ENCODE results near the gene ADGRG3. TPM values are rescaled to one million over a fixed set of nuclear protein-coding genes. Genes with fewer than 3 reads are reported as not detected.

Gene ADGRG3
- total and polyA plus RNA-seq, 10 of the 15 experiments (the other 5 are each of a cell fraction or from before 2014, with no cell fraction given) = 0.10 to 0.11 (median 0.10) TPM; not detected in 7

- Histone ChIP-seq H3K27ac (ENCODE audit: control insufficient read depth, insufficient read depth) (no peak overlapping the region), H3K4me1 (ENCODE audit: control insufficient read depth, insufficient read depth, low read length) (peaks cover 4% of the 10 kb centered on the region), H3K79me2 (ENCODE audit: control insufficient read depth, insufficient read depth, low read length) (no peaks in the 10 kb centered on the region), H3K9me3 (replicated peaks; ENCODE audit: control insufficient read depth, insufficient read depth, low read length) (no peaks in the 10 kb centered on the region), H3K4me3 (no peak overlapping the region), H2AFZ (ENCODE audit: control insufficient read depth, low read depth, low read length) (no peak overlapping the region), H3K36me3 (ENCODE audit: control insufficient read depth in 2 of 2, insufficient read depth in 2 of 2, low read length in 1 of 2) (no peaks in the 10 kb centered on the region), H3K9ac (ENCODE audit: control insufficient read depth, insufficient read depth, low read length) (no peak overlapping the region), H3K27me3 (replicated peaks in 1 of 2; ENCODE audit: control insufficient read depth in 2 of 2, insufficient read depth in 2 of 2, low read length in 1 of 2) (peaks cover 0 to 3% of the 10 kb centered on the region in 2 experiments; a peak in 2 of 4 replicates), H4K20me1 (ENCODE audit: control insufficient read depth, insufficient read depth) (no peaks in the 10 kb centered on the region), H3K4me2 (ENCODE audit: control insufficient read depth, insufficient read depth) (no peak overlapping the region)
- ChIA-PET CTCF (interaction anchor here (0.6 to 2.3 kb wide), 4 partner anchors 33 to 94 kb away, joined by 3 to 14 read pairs (median 4); no protein-coding TSS in a partner anchor), RAD21 (ENCODE audit: unreplicated experiment) (interaction anchor here (1.5 to 1.9 kb wide), 2 partner anchors 32 to 66 kb away, joined by 7 to 8 read pairs; no protein-coding TSS in a partner anchor), SMC1A (ENCODE audit: uncharacterized antibody, unreplicated experiment) (interaction anchor here (0.7 to 3.1 kb wide), 4 partner anchors 15 to 67 kb away, joined by 3 to 17 read pairs (median 4); no protein-coding TSS in a partner anchor), POLR2A (no interaction called here)
- ATAC-seq = no peak
- TF ChIP-seq SMAD5 (IDR thresholded peaks at IDR 0.05; ENCODE audit: low read depth) (no peak), YBX1 (IDR thresholded peaks at IDR 0.05) (no peak), ASH2L (IDR thresholded peaks at IDR 0.05; ENCODE audit: borderline replicate concordance, low read depth) (no peak), CREB1 (IDR thresholded peaks at IDR 0.05; ENCODE audit: low read depth) (no peak), MXI1 (IDR thresholded peaks at IDR 0.05; ENCODE audit: low read depth, low read length) (no peak), FOXK2 (IDR thresholded peaks at IDR 0.05) (no peak), BRCA1 (IDR thresholded peaks at IDR 0.05; ENCODE audit: low read depth, low read length) (no peak), ETV6 (conservative IDR thresholded peaks at IDR 0.05 in 1 of 2, IDR thresholded peaks at IDR 0.05 in 1 of 2; ENCODE audit: borderline replicate concordance in 1 of 2, low read depth in 1 of 2) (no peak), MLLT1 (IDR thresholded peaks at IDR 0.05) (no peak), ZNF687 (IDR thresholded peaks at IDR 0.05) (no peak), HDAC6 (IDR thresholded peaks at IDR 0.05; ENCODE audit: unreplicated experiment) (no peak), ATF7 (IDR thresholded peaks at IDR 0.05; ENCODE audit: low read depth) (no peak), NKRF (conservative IDR thresholded peaks at IDR 0.05) (no peak)
- in situ Hi-C loops (cut with MboI) (loop anchor here (5.0 kb wide), 1 partner anchor 40 kb away; no protein-coding TSS in a partner anchor), intact Hi-C loops (cut with micrococcal nuclease; ENCODE audit: unreplicated experiment) (no loop called here)
- no peak for FAIRE-seq
- BruUV-seq (replicated peaks) = no TSS peak
- WGBS (ENCODE audit: insufficient coverage, insufficient replicate concordance, low lambda C conversion rate, missing lambda C conversion rate) = 51% methylated on average over 11 of the region's 11 CpGs
- DNase-seq (ENCODE audit: low read depth, low spot score) = no peak
These were observed 25.7 kb upstream of the ADGRG3 start for GRCh38 chr16:57642160-57643135.
